ENCODE results near the gene LAMA4.
"Not testable (repeated sequence)": the region's sequence is repeated elsewhere in the genome, so short reads cannot be mapped to it uniquely, and the experiment has no call there.

The LAMA4 gene

GRCh38 chr6:112214739-112215269 is 39.6 kb downstream of the LAMA4 start:
- DNase-seq: peak; percentile 97

GRCh38 chr6:112210852-112211251 is 43.5 kb downstream of the LAMA4 start:
- no peak for DNase-seq

GRCh38 chr6:112209131-112209530 is 45.2 kb downstream of the LAMA4 start:
- no peak for DNase-seq

GRCh38 chr6:112207776-112208175 is 46.6 kb downstream of the LAMA4 start:
- DNase-seq: no peak

- no peak for DNase-seq
These were observed 47.2 kb downstream of the LAMA4 start for GRCh38 chr6:112207131-112207530.

- DNase-seq: no peak
These were observed 48.3 kb downstream of the LAMA4 start for GRCh38 chr6:112206110-112206458.

- DNase-seq: no peak
These were observed 48.8 kb downstream of the LAMA4 start for GRCh38 chr6:112205427-112206109.

GRCh38 chr6:112204350-112204706 is 50.0 kb downstream of the LAMA4 start:
- DNase-seq: no peak

GRCh38 chr6:112203577-112204349 is 50.6 kb downstream of the LAMA4 start:
- no peak for DNase-seq

GRCh38 chr6:112202639-112203341 is 51.6 kb downstream of the LAMA4 start:
- no peak for DNase-seq

- not testable (repeated sequence) for DNase-seq
These were observed 54.0 kb downstream of the LAMA4 start for GRCh38 chr6:112200185-112200914.

GRCh38 chr6:112199001-112199403 is 55.4 kb downstream of the LAMA4 start:
- no peak for DNase-seq

GRCh38 chr6:112198582-112198981 is 55.8 kb downstream of the LAMA4 start:
- no peak for DNase-seq

- DNase-seq: no peak
These were observed 56.7 kb downstream of the LAMA4 start for GRCh38 chr6:112197636-112198035.

- DNase-seq: no peak
These were observed 58.1 kb downstream of the LAMA4 start for GRCh38 chr6:112196306-112196705.

- DNase-seq: no peak
These were observed 59.2 kb downstream of the LAMA4 start for GRCh38 chr6:112195166-112195565.

- no peak for DNase-seq
These were observed 59.9 kb downstream of the LAMA4 start for GRCh38 chr6:112194511-112194910.

- DNase-seq: no peak
These were observed 60.8 kb downstream of the LAMA4 start for GRCh38 chr6:112193535-112194051.

GRCh38 chr6:112193117-112193516 is 61.2 kb downstream of the LAMA4 start:
- no peak for DNase-seq

- no peak for DNase-seq
These were observed 62.8 kb downstream of the LAMA4 start for GRCh38 chr6:112191509-112192020.

GRCh38 chr6:112190164-112190563 is 64.2 kb downstream of the LAMA4 start:
- no peak for DNase-seq

GRCh38 chr6:112189494-112189893 is 64.9 kb downstream of the LAMA4 start:
- DNase-seq: no peak

- no peak for DNase-seq
These were observed 65.5 kb downstream of the LAMA4 start for GRCh38 chr6:112188906-112189305.

All from NCI-H2029 treated with DMSO at 0.1 percent for 48 hours (cell line).